Ishikawa (cell line): ENCODE results near the gene CDKN3.

Source experiments
- CEBPB ChIP-seq: IDR thresholded peaks from 2 replicates; pipeline ENCODE4 v1.6.1; 2012
- CREB1 ChIP-seq: IDR thresholded peaks from 2 replicates; pipeline ENCODE4 v1.6.1; 2012; ENCODE audit warnings: low read depth
- EGR1 ChIP-seq: IDR thresholded peaks from 2 replicates; pipeline ENCODE4 v1.6.1; 2012
- EP300 ChIP-seq: IDR thresholded peaks from 2 replicates; pipeline ENCODE4 v1.6.1; 2012; ENCODE audit warnings: borderline replicate concordance
- FOXM1 ChIP-seq: IDR thresholded peaks from 2 replicates; pipeline ENCODE4 v1.6.1; 2012; ENCODE audit warnings: low read depth, borderline replicate concordance
- NFIC ChIP-seq: IDR thresholded peaks from 2 replicates; pipeline ENCODE4 v1.6.1; 2012
- RAD21 ChIP-seq: IDR thresholded peaks from 2 replicates; pipeline ENCODE4 v1.6.1; 2012; ENCODE audit warnings: low read depth
- TAF1 ChIP-seq: IDR thresholded peaks from 2 replicates; pipeline ENCODE4 v1.6.1; 2012; ENCODE audit warnings: low read depth, mild to moderate bottlenecking
- TCF12 ChIP-seq: IDR thresholded peaks from 2 replicates; pipeline ENCODE4 v1.6.1; 2012; ENCODE audit warnings: low read depth
- TEAD4 ChIP-seq: IDR thresholded peaks from 2 replicates; pipeline ENCODE4 v1.6.1; 2012
- YY1 ChIP-seq: IDR thresholded peaks from 2 replicates; pipeline ENCODE4 v1.6.1; 2012; ENCODE audit warnings: low read depth
- ZBTB7A ChIP-seq: IDR thresholded peaks from 2 replicates; pipeline ENCODE4 v1.6.1; 2012; ENCODE audit warnings: low read depth
- TF ChIP-seq, protein P1 (sequence below): IDR thresholded peaks from 2 replicates; pipeline ENCODE4 v1.6.1; 2012
- TF ChIP-seq, protein P2 (sequence below): IDR thresholded peaks from 2 replicates; pipeline ENCODE4 v1.6.1; 2012
- TF ChIP-seq, protein P3 (sequence below): IDR thresholded peaks from 2 replicates; pipeline ENCODE4 v1.6.1; 2012; ENCODE audit warnings: low read depth, mild to moderate bottlenecking

The CDKN3 gene

DNA sequence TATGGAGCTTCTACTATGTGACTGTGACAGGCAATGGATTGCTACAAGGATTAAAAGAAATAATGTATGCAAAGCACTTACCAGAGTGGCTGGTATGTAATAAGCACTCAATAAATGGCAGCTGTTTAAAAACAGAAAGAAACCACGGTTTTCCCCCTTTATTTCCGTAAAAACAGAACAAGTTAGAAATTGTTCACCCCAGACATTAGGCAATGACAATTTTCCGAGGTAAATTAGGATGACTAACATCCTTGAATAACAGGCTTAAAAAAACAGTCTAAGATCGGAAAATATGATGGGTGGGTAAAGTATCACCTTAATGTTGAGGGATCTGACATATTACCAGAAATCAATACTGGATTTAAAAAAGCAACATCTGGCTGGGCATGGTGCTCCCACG lies 65.2 kb downstream of the CDKN3 start:
- TF ChIP-seq, protein P1, sequence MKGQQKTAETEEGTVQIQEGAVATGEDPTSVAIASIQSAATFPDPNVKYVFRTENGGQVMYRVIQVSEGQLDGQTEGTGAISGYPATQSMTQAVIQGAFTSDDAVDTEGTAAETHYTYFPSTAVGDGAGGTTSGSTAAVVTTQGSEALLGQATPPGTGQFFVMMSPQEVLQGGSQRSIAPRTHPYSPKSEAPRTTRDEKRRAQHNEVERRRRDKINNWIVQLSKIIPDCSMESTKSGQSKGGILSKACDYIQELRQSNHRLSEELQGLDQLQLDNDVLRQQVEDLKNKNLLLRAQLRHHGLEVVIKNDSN, result no peak
- no peak for TF ChIP-seq CEBPB
- no peak for TF ChIP-seq NFIC
- TF ChIP-seq CREB1, result no peak
- TF ChIP-seq, protein P2, sequence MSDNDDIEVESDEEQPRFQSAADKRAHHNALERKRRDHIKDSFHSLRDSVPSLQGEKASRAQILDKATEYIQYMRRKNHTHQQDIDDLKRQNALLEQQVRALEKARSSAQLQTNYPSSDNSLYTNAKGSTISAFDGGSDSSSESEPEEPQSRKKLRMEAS, result no peak
- TF ChIP-seq EP300, result no peak
- no peak for TF ChIP-seq ZBTB7A
- TF ChIP-seq TAF1, result no peak
- no peak for TF ChIP-seq FOXM1
- no peak for TF ChIP-seq TCF12
- TF ChIP-seq TEAD4, result no peak
- TF ChIP-seq, protein P3, sequence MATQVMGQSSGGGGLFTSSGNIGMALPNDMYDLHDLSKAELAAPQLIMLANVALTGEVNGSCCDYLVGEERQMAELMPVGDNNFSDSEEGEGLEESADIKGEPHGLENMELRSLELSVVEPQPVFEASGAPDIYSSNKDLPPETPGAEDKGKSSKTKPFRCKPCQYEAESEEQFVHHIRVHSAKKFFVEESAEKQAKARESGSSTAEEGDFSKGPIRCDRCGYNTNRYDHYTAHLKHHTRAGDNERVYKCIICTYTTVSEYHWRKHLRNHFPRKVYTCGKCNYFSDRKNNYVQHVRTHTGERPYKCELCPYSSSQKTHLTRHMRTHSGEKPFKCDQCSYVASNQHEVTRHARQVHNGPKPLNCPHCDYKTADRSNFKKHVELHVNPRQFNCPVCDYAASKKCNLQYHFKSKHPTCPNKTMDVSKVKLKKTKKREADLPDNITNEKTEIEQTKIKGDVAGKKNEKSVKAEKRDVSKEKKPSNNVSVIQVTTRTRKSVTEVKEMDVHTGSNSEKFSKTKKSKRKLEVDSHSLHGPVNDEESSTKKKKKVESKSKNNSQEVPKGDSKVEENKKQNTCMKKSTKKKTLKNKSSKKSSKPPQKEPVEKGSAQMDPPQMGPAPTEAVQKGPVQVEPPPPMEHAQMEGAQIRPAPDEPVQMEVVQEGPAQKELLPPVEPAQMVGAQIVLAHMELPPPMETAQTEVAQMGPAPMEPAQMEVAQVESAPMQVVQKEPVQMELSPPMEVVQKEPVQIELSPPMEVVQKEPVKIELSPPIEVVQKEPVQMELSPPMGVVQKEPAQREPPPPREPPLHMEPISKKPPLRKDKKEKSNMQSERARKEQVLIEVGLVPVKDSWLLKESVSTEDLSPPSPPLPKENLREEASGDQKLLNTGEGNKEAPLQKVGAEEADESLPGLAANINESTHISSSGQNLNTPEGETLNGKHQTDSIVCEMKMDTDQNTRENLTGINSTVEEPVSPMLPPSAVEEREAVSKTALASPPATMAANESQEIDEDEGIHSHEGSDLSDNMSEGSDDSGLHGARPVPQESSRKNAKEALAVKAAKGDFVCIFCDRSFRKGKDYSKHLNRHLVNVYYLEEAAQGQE, result no peak
- no peak for TF ChIP-seq EGR1
- TF ChIP-seq RAD21, result no peak
- TF ChIP-seq YY1, result no peak

DNA sequence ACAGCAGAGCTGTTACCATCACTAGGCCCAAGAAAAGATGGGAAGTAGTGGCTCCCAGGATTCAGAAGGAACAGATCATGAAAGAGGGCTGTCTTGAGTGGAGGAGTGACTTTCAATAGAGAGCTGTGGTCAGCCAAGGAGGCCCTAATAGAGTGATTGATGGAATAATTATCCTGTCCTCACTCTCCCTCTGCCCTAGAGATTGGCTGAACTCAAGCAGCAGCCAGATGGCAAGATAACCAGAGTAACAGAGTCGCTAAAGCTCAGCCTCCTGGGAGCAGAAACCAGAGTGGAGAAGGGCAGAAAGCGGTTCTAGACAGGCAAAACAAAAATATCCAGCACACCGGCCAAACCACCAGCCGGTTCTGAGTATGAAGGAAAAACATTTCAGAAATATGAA lies 68.8 kb downstream of the CDKN3 start:
- no peak for TF ChIP-seq CREB1
- TF ChIP-seq, protein P1, result no peak
- no peak for TF ChIP-seq TAF1
- no peak for TF ChIP-seq YY1
- no peak for TF ChIP-seq TEAD4
- TF ChIP-seq NFIC, result no peak
- no peak for TF ChIP-seq EP300
- no peak for TF ChIP-seq CEBPB
- no peak for TF ChIP-seq RAD21
- no peak for TF ChIP-seq ZBTB7A
- TF ChIP-seq TCF12, result no peak
- TF ChIP-seq FOXM1, result no peak
- TF ChIP-seq, protein P3, result no peak
- no peak for TF ChIP-seq EGR1
- TF ChIP-seq, protein P2, result no peak

DNA sequence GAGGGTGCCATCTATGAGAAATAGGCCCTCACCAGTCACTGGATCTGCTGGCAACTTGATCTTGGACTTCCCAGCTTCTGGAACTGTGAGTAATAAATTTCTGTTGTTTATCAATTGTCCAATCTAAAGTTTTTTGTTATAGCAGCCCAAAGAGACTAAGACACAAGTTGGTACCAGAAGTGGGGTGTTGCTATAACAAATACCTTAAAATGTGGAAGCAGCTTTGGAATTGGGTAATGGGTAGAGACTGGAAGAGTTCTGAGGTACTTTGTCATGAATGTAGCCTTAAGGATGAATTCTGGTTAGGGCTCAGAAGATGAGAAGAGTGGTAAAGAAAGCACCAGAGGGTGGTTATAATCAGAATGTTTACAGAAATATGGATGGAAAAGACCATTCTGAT lies 70.5 kb downstream of the CDKN3 start:
- TF ChIP-seq CREB1, result no peak
- TF ChIP-seq, protein P2, result no peak
- no peak for TF ChIP-seq TAF1
- TF ChIP-seq TCF12, result no peak
- TF ChIP-seq, protein P3, result no peak
- TF ChIP-seq ZBTB7A, result no peak
- no peak for TF ChIP-seq YY1
- no peak for TF ChIP-seq EGR1
- TF ChIP-seq NFIC, result no peak
- TF ChIP-seq EP300, result no peak
- no peak for TF ChIP-seq RAD21
- TF ChIP-seq, protein P1, result no peak
- no peak for TF ChIP-seq TEAD4
- no peak for TF ChIP-seq FOXM1
- TF ChIP-seq CEBPB, result no peak
